ENCODE data around the gene SPTBN4. TPM values are rescaled to one million over a fixed set of nuclear protein-coding genes. Genes with fewer than 3 reads are reported as not detected.
A peak's percentile ranks its signal among the peaks of the same experiment; 100 is the strongest.

The SPTBN4 gene
- total RNA-seq, 1 donor from 2014 or later, result 0.41 TPM

GRCh38 chr19:40612831-40613689, 146.3 kb downstream of the SPTBN4 start:
- H3K9me3 ChIP-seq (ENCODE audit: insufficient read depth, low read depth, low read length), result no peaks in the 10 kb centered on the region
- peak overlapping the region; percentile 90 for H3K27ac ChIP-seq (ENCODE audit: low read depth, low read length)
- no peak overlapping the region for H3K27ac Mint-ChIP-seq (ENCODE audit: unreplicated experiment)
- peak overlapping the region; percentile 94 for H3K9ac ChIP-seq (ENCODE audit: low read length)
- H3K4me1 Mint-ChIP-seq (ENCODE audit: low read depth, unreplicated experiment), result peaks cover 7% of the 10 kb centered on the region
- peaks cover 41% of the 10 kb centered on the region for H3K4me1 ChIP-seq (ENCODE audit: insufficient read depth, low read length)
- H3K79me2 ChIP-seq (ENCODE audit: insufficient read depth, low read length), result peaks cover 3% of the 10 kb centered on the region
- H2AFZ ChIP-seq (ENCODE audit: low read depth, low read length), result peak overlapping the region; percentile 67
- H3K4me2 ChIP-seq (ENCODE audit: low read length), result peak overlapping the region; percentile 98
- no peaks in the 10 kb centered on the region for H4K20me1 ChIP-seq (ENCODE audit: insufficient read depth, low read length)
- H3K4me3 Mint-ChIP-seq (ENCODE audit: unreplicated experiment), result peak overlapping the region; percentile 94
- peak overlapping the region; percentile 66 for H3K4me3 ChIP-seq (ENCODE audit: insufficient read depth, low read depth, low read length)
- H3K27me3 Mint-ChIP-seq (ENCODE audit: low read depth, unreplicated experiment), result peaks cover 22% of the 10 kb centered on the region
- H3K9me3 Mint-ChIP-seq (ENCODE audit: unreplicated experiment), result no peaks in the 10 kb centered on the region
- peaks cover 1% of the 10 kb centered on the region for H3K36me3 Mint-ChIP-seq (ENCODE audit: low read depth, unreplicated experiment)
- FAIRE-seq (no peak), DNase-seq (ENCODE audit: low read depth) (no peak)
- TF ChIP-seq CTCF (IDR thresholded peaks at IDR 0.05; ENCODE audit: insufficient read depth, low read depth, low read length), result no peak
- no peak for TF ChIP-seq EZH2 (IDR thresholded peaks at IDR 0.05; ENCODE audit: insufficient read depth, low read length)
- no peaks in the 10 kb centered on the region for H3K27me3 ChIP-seq (ENCODE audit: insufficient read depth, low read length)
- no peaks in the 10 kb centered on the region for H3K36me3 ChIP-seq (ENCODE audit: insufficient read depth, low read length)

- peak overlapping the region; percentile 94 for H3K9ac ChIP-seq (ENCODE audit: low read length)
- Mint-ChIP-seq H3K9me3 (ENCODE audit: unreplicated experiment) (no peaks in the 10 kb centered on the region), H3K36me3 (ENCODE audit: low read depth, unreplicated experiment) (peaks cover 1% of the 10 kb centered on the region), H3K4me3 (ENCODE audit: unreplicated experiment) (peak overlapping the region; percentile 94), H3K27me3 (ENCODE audit: low read depth, unreplicated experiment) (peaks cover 17% of the 10 kb centered on the region), H3K27ac (ENCODE audit: unreplicated experiment) (peak overlapping the region; percentile 95), H3K4me1 (ENCODE audit: low read depth, unreplicated experiment) (peaks cover 7% of the 10 kb centered on the region)
- peaks cover 3% of the 10 kb centered on the region for H3K79me2 ChIP-seq (ENCODE audit: insufficient read depth, low read length)
- H3K27me3 ChIP-seq (ENCODE audit: insufficient read depth, low read length), result no peaks in the 10 kb centered on the region
- H3K36me3 ChIP-seq (ENCODE audit: insufficient read depth, low read length), result peaks cover 3% of the 10 kb centered on the region
- H3K4me2 ChIP-seq (ENCODE audit: low read length), result peak overlapping the region; percentile 98
- H3K27ac ChIP-seq (ENCODE audit: low read depth, low read length), result peak overlapping the region; percentile 90
- H3K9me3 ChIP-seq (ENCODE audit: insufficient read depth, low read depth, low read length), result no peaks in the 10 kb centered on the region
- DNase-seq (ENCODE audit: low read depth) (peak; percentile 81), FAIRE-seq (no peak)
- H3K4me1 ChIP-seq (ENCODE audit: insufficient read depth, low read length), result peaks cover 41% of the 10 kb centered on the region
- TF ChIP-seq CTCF (IDR thresholded peaks at IDR 0.05; ENCODE audit: insufficient read depth, low read depth, low read length) (no peak), EZH2 (IDR thresholded peaks at IDR 0.05; ENCODE audit: insufficient read depth, low read length) (no peak)
- peak overlapping the region; percentile 66 for H3K4me3 ChIP-seq (ENCODE audit: insufficient read depth, low read depth, low read length)
- peak overlapping the region; percentile 65 for H2AFZ ChIP-seq (ENCODE audit: low read depth, low read length)
- no peaks in the 10 kb centered on the region for H4K20me1 ChIP-seq (ENCODE audit: insufficient read depth, low read length)
These were observed 147.2 kb downstream of the SPTBN4 start for GRCh38 chr19:40613690-40614621.

Data from astrocyte (in vitro differentiated cells and primary cell).